SK-N-SH treated with all-trans-retinoic acid at 6 μM for 48 hours (cell line): ENCODE results near the gene MX2.
"Not testable (repeated sequence)": the region's sequence is repeated elsewhere in the genome, so short reads cannot be mapped to it uniquely, and the experiment has no call there.

Experiments
- ARNTL ChIP-seq: fragments of 450-650 bp; formaldehyde crosslinking; IDR thresholded peaks from 2 replicates; pipeline ENCODE4 v1.5.0; 2020; ENCODE audit warnings: low read depth, mild to moderate bottlenecking, moderate library complexity, borderline replicate concordance
- BACH2 ChIP-seq: fragments of 250-450 bp; sonication (Bioruptor Pico); IDR thresholded peaks from 2 replicates; pipeline ENCODE4 v1.9.0; 2021; ENCODE audit warnings: mild to moderate bottlenecking, borderline replicate concordance
- OSR1 ChIP-seq: fragments of 250-450 bp; sonication (Bioruptor Pico); IDR thresholded peaks from 2 replicates; pipeline ENCODE4 v1.8.0; 2022; ENCODE audit warnings: moderate library complexity, mild to moderate bottlenecking, inconsistent platforms
- RARB ChIP-seq: fragments of 250-450 bp; sonication (Bioruptor Pico); IDR thresholded peaks from 2 replicates; pipeline ENCODE4 v1.8.0; 2021; ENCODE audit warnings: mild to moderate bottlenecking, moderate library complexity
- SNAI2 ChIP-seq: fragments of 250-450 bp; sonication (Bioruptor Pico); IDR thresholded peaks from 2 replicates; pipeline ENCODE4 v1.5.0; 2020; ENCODE audit warnings: mild to moderate bottlenecking, moderate library complexity
- ZFP30 ChIP-seq: fragments of 450-650 bp; formaldehyde crosslinking; IDR thresholded peaks from 2 replicates; pipeline ENCODE4 v1.5.0; 2022; ENCODE audit warnings: mild to moderate bottlenecking, moderate library complexity
- TF ChIP-seq, protein P1 (sequence below): fragments of 250-450 bp; sonication (Bioruptor Pico); IDR thresholded peaks from 2 replicates; pipeline ENCODE4 v1.5.0; 2020; ENCODE audit warnings: mild to moderate bottlenecking, moderate library complexity

DNA sequence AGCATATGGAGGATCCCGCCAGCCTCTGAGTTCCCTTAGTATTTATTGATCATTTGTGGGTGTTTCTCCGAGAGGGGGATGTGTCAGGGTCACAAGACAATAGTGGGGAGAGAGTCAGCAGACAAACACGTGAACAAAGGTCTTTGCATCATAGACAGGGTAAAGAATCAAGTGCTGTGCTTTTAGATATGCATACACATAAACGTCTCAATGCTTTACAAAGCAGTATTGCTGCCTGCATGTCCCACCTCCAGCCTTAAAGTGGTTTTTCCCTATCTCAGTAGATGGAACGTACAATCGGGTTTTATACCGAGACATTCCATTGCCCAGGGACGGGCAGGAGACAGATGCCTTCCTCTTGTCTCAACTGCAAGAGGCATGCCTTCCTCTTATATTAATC lies 59.2 kb downstream of the MX2 start:
- not testable (repeated sequence) for TF ChIP-seq SNAI2; RARB (CRISPR knock-in tag); ARNTL (CRISPR knock-in tag); OSR1 (CRISPR knock-in tag); ZFP30 (CRISPR knock-in tag); BACH2 (CRISPR knock-in tag)
- TF ChIP-seq, protein P1, sequence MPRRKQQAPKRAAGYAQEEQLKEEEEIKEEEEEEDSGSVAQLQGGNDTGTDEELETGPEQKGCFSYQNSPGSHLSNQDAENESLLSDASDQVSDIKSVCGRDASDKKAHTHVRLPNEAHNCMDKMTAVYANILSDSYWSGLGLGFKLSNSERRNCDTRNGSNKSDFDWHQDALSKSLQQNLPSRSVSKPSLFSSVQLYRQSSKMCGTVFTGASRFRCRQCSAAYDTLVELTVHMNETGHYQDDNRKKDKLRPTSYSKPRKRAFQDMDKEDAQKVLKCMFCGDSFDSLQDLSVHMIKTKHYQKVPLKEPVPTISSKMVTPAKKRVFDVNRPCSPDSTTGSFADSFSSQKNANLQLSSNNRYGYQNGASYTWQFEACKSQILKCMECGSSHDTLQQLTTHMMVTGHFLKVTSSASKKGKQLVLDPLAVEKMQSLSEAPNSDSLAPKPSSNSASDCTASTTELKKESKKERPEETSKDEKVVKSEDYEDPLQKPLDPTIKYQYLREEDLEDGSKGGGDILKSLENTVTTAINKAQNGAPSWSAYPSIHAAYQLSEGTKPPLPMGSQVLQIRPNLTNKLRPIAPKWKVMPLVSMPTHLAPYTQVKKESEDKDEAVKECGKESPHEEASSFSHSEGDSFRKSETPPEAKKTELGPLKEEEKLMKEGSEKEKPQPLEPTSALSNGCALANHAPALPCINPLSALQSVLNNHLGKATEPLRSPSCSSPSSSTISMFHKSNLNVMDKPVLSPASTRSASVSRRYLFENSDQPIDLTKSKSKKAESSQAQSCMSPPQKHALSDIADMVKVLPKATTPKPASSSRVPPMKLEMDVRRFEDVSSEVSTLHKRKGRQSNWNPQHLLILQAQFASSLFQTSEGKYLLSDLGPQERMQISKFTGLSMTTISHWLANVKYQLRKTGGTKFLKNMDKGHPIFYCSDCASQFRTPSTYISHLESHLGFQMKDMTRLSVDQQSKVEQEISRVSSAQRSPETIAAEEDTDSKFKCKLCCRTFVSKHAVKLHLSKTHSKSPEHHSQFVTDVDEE (CRISPR knock-in tag): not testable (repeated sequence)
